ENCODE data around the gene CRABP1. TPM values are rescaled to one million over a fixed set of nuclear protein-coding genes. Genes with fewer than 3 reads are reported as not detected.
A peak's percentile ranks its signal among the peaks of the same experiment; 100 is the strongest.

The CRABP1 gene
- total RNA-seq, 1 experiment from 2014 or later = 444 TPM

- ATAC-seq = peak; percentile 14; the same call in 1 of the 2 replicates
- ChIA-PET CTCF (interaction anchor here (0.6 to 5.0 kb wide), 16 partner anchors 8 to 81 kb away, joined by 3 to 30 read pairs (median 8); partner anchors contain the start of gene CRABP1), POLR2A (no interaction called here)
- H3K9me3 Mint-ChIP-seq = no peaks in the 10 kb centered on the region
- no peak overlapping the region for H3K27ac Mint-ChIP-seq
- no peaks in the 10 kb centered on the region for H3K36me3 Mint-ChIP-seq
- peaks cover 66% of the 10 kb centered on the region for H3K4me1 Mint-ChIP-seq
- TF ChIP-seq FOXK1 (CRISPR knock-in tag; IDR thresholded peaks at IDR 0.05) = no peak
- TF ChIP-seq PRDM15 (CRISPR knock-in tag; IDR thresholded peaks at IDR 0.05) = no peak
- no peak overlapping the region for H3K4me3 Mint-ChIP-seq
- H3K27me3 Mint-ChIP-seq (ENCODE audit: low read depth) = no peaks in the 10 kb centered on the region; the same call in 1 of the 2 replicates
- peak; percentile 45 for DNase-seq (ENCODE audit: low spot score)
Observed at GRCh38 chr15:78396976-78397375, 56.8 kb downstream of the CRABP1 start.

GRCh38 chr15:78397382-78397781 is 57.2 kb downstream of the CRABP1 start:
- no peaks in the 10 kb centered on the region for H3K9me3 Mint-ChIP-seq
- peaks cover 62% of the 10 kb centered on the region for H3K4me1 Mint-ChIP-seq
- POLR2A ChIA-PET = no interaction called here
- no peak overlapping the region for H3K27ac Mint-ChIP-seq
- H3K27me3 Mint-ChIP-seq (ENCODE audit: low read depth) = no peaks in the 10 kb centered on the region; the same call in 1 of the 2 replicates
- TF ChIP-seq MAX (CRISPR knock-in tag; IDR thresholded peaks at IDR 0.05) = no peak
- no peak for TF ChIP-seq ZNF232 (CRISPR knock-in tag; IDR thresholded peaks at IDR 0.05)
- no peak for TF ChIP-seq SP1 (CRISPR knock-in tag; conservative IDR thresholded peaks at IDR 0.05)
- no peak for TF ChIP-seq E2F4 (CRISPR knock-in tag; IDR thresholded peaks at IDR 0.05; ENCODE audit: borderline replicate concordance, low read depth)
- TF ChIP-seq PREB (CRISPR knock-in tag; IDR thresholded peaks at IDR 0.05; ENCODE audit: borderline replicate concordance) = no peak
- TF ChIP-seq ZMAT4 (CRISPR knock-in tag; IDR thresholded peaks at IDR 0.05) = no peak
- no peak for TF ChIP-seq TP53 (CRISPR knock-in tag; IDR thresholded peaks at IDR 0.05)
- no peak for TF ChIP-seq TEAD4 (CRISPR knock-in tag; IDR thresholded peaks at IDR 0.05)
- TF ChIP-seq ATF1 (CRISPR knock-in tag; IDR thresholded peaks at IDR 0.05) = no peak
- no peak for TF ChIP-seq KAT7 (CRISPR knock-in tag; IDR thresholded peaks at IDR 0.05; ENCODE audit: borderline replicate concordance)
- no peaks in the 10 kb centered on the region for H3K36me3 Mint-ChIP-seq
- H3K4me3 Mint-ChIP-seq = no peak overlapping the region
- DNase-seq (ENCODE audit: low spot score) (no peak), ATAC-seq (no peak)
- CTCF ChIA-PET = interaction anchor here (0.5 to 5.0 kb wide), 17 partner anchors 8 to 85 kb away, joined by 3 to 30 read pairs (median 7); partner anchors contain the start of gene CRABP1

Other genes with a start within 250 kb of the CRABP1 start
- gene SH2D7, start 247.8 kb upstream of the CRABP1 start, total RNA-seq (2021) = not detected in 3 replicates
- 45.2 to 56.4 TPM (median 56.2 TPM) in 3 replicates for gene CIB2, start 208.9 kb upstream of the CRABP1 start, total RNA-seq (2021)
- gene IDH3A, start 191.0 kb upstream of the CRABP1 start, total RNA-seq (2021) = 37.8 to 56.6 TPM (median 38.5 TPM) in 3 replicates
- 4.1 to 5.8 TPM (median 5.0 TPM) in 3 replicates for gene ACSBG1, start 105.8 kb upstream of the CRABP1 start, total RNA-seq (2021)
- gene DNAJA4, start 75.8 kb upstream of the CRABP1 start, total RNA-seq (2021) = 7.8 to 10.1 TPM (median 9.8 TPM) in 3 replicates
- gene SKIC8, start 40.7 kb upstream of the CRABP1 start, total RNA-seq (2021) = 49.5 to 55.6 TPM (median 50.9 TPM) in 3 replicates
- 86.0 to 89.5 TPM (median 89.3 TPM) in 3 replicates for gene IREB2, start 97.9 kb downstream of the CRABP1 start, total RNA-seq (2021)
- 3.1 to 4.9 TPM (median 4.4 TPM) in 3 replicates for gene HYKK, start 167.2 kb downstream of the CRABP1 start, total RNA-seq (2021)
- gene PSMA4, start 200.1 kb downstream of the CRABP1 start, total RNA-seq (2021) = 268 to 281 TPM (median 269 TPM) in 3 replicates
- 21.0 to 23.3 TPM (median 21.2 TPM) in 3 replicates for gene CHRNA5, start 225.2 kb downstream of the CRABP1 start, total RNA-seq (2021)